Activated naive CD8-positive, alpha-beta T cell treated with anti-CD3 and anti-CD28 coated beads, Interleukin-2, amount 50 U/mL, for 16 hours (primary cell): ENCODE results near the gene TRAPPC10.

Source experiments
- DNase-seq: peaks from one replicate; pipeline ENCODE4 v3.0.0-alpha.2; 2020; ENCODE audit warnings: low read depth, low spot score

The TRAPPC10 gene

GRCh38 chr21:44067011-44067839 lies 55.1 kb downstream of the TRAPPC10 start:
- DNase-seq: no peak

DNA sequence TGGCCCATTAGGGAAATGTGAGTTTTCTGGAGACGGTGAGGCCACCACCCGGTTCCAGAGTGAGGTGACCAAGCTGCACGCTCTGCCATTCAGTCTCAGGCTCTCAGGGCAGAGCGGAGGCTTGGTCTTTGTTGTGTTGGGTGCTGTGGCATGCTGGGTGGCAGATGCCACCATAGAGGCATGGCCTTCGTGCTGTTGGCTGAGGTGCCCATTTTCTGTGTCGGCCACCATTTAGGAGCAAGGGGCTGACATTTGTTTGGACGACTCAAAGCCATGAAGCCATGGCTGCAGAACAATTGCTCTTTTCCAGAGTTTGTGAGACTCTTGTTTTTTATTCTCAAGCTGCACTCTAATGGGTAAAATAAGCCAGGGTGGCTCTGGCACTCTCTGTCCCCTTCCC lies 58.3 kb downstream of the TRAPPC10 start:
- DNase-seq: no peak

- DNase-seq: no peak
Observed at GRCh38 chr21:44071359-44072104, 59.4 kb downstream of the TRAPPC10 start.

GRCh38 chr21:44072111-44072510 lies 60.0 kb downstream of the TRAPPC10 start:
- no peak for DNase-seq

DNA sequence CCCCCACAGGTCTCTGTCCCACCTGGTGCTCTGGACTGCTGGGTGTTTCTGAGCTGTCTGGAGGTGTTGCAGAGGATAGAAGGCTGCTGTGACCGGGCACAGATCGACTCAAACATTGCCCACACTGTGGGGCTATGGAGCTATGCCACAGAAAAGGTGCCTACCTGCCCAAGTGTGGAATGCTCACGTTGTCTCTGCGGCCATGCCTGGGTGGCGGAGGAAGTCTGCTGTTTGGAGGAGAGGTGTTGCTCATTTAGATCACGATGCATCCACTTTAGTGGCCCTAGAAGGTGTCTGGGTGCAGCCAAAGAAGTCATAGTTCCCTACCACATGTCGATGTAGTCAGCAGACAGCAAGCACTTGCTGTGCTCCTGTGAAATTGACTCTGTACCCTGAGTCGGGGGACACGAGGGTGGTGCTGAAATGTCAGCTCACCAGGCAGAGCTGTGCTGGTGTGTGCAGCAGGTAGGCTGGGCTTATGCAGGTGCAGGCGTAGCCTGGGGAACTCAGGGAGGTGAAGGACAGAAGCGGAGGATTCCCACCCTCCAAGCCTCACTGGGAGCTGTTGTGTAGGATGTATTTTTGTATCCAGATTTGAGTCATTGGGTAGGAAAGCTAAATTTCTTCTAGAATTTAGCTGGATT lies 62.3 kb downstream of the TRAPPC10 start:
- DNase-seq: no peak

GRCh38 chr21:44076316-44076715 lies 64.2 kb downstream of the TRAPPC10 start:
- no peak for DNase-seq

- no peak for DNase-seq
Observed at GRCh38 chr21:44078411-44078981, 66.4 kb downstream of the TRAPPC10 start.

- DNase-seq: no peak
Observed at GRCh38 chr21:44079446-44079845, 67.3 kb downstream of the TRAPPC10 start.

GRCh38 chr21:44079846-44080245 lies 67.7 kb downstream of the TRAPPC10 start:
- DNase-seq: no peak

DNA sequence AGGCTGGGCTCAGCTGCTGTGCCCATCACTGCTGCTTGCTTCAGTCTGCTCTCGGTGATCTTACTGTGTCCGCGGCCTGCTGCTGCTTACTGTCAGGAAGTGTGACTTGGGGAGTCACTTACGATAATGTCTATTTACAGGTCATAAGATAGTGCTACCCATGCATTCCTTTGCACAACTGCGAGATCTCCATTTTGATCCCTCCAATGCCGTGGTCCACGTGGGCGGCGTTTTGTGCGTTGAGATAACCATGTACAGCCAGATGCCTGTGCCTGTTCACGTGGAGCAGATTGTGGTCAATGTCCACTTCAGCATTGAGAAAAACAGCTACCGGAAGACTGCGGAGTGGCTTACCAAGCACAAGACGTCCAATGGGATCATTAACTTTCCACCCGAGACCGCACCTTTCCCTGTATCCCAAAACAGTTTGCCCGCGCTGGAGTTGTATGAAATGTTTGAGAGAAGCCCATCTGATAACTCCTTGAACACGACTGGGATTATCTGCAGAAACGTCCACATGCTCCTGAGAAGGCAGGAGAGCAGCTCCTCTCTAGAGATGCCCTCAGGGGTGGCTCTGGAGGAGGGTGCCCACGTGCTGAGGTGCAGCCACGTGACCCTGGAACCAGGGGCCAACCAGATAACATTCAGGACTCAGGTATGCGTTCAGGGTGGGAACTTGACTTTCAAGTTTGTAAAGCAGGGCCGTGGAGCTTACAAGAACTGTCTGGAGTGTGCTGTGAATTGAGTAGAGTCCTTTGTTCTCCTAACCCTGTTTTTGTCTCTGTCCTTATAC lies 70.7 kb downstream of the TRAPPC10 start:
- no peak for DNase-seq

DNA sequence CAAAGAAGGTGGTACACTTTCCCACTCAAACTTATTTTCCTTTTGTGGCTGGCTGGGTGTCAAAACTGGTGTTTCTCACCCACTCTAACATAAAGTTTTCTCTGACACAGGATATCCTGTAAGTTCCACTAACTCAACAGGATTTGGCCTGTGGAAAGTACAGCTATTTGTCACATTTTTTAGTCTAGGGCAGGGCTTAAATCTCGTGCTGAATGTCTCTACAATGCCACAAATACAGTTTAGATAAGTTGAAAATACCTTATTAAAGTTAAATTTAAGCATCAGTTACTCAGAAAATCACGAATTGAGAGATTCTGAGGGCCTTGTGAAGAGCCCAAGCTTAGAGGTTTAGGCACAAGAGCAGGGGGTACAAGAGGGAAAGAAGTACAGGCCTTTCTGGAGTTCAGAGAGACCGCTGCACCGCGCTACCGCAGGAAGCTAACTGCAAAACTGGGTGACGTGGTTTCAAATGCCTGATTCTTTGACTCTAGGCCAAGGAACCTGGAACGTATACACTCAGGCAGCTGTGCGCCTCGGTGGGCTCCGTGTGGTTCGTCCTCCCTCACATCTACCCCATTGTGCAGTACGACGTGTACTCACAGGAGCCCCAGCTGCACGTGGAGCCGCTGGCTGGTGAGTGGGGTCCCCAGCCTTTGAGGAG lies 71.7 kb downstream of the TRAPPC10 start:
- peak; percentile 19 for DNase-seq

- DNase-seq: no peak
Observed at GRCh38 chr21:44084496-44085241, 72.6 kb downstream of the TRAPPC10 start.

DNA sequence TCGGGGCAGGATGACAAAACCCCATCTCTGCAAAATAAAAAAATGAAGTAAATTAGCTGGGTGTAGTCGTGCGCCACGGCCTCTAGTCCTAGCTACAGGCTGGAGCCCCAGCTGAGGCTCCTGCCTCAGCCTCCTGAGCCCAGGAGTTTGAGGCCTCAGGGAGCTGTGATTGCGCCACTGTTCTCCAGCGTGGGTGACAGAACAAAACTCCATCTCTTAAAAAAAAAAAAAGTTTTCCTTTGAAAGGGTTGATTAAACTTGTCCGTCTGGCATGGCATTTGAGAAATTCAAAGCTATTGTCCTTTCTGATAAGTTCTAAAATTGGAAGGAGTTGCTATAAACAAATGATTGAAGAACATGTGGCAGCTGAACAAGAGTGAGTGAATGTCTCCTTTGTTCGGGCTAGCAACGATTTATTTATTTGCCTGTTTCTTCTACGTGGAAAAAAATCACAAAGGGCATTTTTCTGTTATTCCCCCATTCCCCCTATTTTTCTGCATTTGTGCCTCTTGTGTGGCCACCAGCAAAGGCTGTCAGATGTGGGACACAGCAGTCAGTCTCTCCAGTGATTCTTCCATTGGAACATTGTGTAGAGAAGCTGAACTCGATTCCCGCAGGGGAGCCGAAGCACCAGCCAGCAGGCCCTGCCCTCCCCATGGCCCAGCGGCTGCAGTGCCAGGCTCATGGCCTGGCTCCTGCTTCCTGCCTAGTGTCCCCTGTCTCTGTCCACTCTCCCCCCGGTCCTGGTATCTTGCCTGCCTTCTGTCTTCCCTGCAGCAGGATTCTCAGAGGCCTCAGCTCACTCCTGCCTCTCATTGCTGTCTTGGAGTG lies 73.6 kb downstream of the TRAPPC10 start:
- no peak for DNase-seq

DNA sequence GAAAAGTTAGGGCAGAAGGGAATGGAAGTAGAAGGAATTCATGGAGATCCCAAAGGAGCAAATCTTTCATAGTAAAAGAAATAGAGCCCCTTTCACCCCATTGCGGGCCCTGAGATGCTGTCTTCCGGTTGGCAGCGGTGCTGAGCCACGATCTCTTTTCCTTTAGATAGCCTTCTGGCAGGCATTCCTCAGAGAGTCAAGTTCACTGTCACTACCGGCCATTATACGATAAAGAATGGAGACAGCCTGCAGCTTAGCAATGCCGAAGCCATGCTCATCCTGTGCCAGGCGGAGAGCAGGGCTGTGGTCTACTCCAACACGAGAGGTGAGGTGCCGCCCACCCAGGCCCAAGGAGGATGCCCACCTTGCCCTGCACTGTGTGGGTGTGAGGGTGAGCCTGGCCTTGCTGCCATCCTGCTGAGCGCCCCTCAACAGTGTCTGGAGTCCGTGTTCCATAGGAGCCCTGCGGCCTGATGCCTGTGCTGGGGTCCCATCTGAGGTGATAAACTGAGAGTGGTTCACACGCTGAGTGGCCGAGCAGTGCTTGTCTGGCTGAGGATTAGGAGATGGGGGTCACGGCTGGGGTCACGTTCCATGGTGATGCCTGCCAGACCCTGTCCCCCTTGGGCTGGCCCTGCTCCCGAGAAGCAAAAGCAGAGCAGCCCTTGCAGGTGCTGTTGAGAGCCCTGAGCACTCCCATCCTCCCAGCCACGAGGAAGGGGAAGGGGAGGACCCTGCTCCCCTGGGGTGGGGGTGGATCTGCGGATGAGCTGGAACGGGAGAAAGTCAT lies 74.7 kb downstream of the TRAPPC10 start:
- no peak for DNase-seq

- DNase-seq: no peak
Observed at GRCh38 chr21:44087426-44088400, 75.6 kb downstream of the TRAPPC10 start.

- DNase-seq: no peak
Observed at GRCh38 chr21:44088401-44088780, 76.3 kb downstream of the TRAPPC10 start.
